HG02973 (cell line): Measurements from ENCODE around the gene PPM1H.
"Not testable (repeated sequence)": the region's sequence is repeated elsewhere in the genome, so short reads cannot be mapped to it uniquely, and the experiment has no call there.

ENCODE experiments used
- ATAC-seq: cut with Tn5 transposase; IDR thresholded peaks from one replicate; pipeline ENCODE4 v1.9.1; 2021; ENCODE audit warnings: moderate library complexity; ENCODE audit not compliant: unreplicated experiment

The PPM1H gene, protein sequence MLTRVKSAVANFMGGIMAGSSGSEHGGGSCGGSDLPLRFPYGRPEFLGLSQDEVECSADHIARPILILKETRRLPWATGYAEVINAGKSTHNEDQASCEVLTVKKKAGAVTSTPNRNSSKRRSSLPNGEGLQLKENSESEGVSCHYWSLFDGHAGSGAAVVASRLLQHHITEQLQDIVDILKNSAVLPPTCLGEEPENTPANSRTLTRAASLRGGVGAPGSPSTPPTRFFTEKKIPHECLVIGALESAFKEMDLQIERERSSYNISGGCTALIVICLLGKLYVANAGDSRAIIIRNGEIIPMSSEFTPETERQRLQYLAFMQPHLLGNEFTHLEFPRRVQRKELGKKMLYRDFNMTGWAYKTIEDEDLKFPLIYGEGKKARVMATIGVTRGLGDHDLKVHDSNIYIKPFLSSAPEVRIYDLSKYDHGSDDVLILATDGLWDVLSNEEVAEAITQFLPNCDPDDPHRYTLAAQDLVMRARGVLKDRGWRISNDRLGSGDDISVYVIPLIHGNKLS

DNA sequence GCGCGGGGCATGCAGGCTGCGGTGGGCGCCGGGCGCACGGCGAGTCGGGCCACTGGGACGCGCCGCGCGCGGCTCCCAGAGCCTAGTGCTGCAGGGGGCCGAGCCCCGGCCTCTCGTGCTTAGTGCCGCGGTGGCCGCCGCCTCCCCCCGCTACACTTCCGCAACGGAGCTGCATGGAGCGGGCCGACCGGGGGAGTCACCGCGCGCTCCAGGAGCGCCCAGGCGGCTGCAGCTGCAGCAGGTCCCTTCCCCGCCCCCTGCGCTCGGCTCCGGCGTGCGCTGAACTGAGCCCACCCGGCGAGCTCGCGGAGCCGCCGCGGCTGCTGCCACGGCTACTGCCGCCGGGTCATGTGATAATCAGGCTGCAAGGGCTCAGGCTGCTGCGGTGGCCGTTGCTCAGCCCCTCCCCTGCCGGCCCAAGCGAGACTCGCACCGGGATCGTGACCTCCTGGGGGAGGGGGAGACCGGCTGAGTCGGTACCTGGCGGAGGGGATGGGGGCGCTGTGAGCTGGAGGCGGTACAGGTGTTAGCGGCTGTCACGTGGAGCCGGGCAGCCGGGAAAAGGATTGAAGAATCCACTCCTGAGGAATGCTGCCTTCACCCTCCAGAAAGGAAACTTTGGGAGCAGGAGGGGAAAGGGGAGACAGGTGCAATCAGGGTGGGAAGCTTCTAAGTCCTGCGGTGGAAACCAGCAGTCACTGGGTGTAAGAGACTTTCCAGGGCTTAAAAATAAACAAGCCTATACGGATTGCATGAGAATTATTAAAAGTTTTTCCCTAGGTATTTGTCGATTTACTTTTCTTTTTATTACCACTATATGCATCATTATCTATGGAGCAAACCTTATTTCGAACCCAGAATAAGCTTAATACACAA, at the start of gene PPM1H:
TSS of gene PPM1H (minus strand) at position 352 of the 876 bp plus-strand sequence. CDS start 414 bp downstream, outside the sequence.
- peak; percentile 75 for ATAC-seq

DNA sequence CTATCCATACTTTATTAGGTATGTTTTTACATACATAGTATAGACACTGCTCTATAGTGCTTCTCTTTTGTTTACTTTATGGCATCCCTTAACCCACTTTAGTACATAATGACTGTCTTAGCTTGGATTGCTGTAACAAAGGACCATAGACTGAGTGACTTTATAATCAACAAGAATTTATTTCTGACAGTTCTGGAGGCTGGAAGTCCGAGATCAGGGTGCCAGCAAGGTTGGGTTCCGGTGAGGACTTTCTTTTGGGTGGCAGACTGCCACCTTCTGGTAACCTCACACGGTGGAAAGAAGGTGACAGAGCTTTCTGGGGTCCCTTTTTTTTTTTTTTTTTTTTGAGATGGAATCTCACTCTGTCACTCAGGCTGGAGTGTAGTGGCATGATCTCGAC, 48.6 kb upstream of the PPM1H start:
- ATAC-seq = no peak

DNA sequence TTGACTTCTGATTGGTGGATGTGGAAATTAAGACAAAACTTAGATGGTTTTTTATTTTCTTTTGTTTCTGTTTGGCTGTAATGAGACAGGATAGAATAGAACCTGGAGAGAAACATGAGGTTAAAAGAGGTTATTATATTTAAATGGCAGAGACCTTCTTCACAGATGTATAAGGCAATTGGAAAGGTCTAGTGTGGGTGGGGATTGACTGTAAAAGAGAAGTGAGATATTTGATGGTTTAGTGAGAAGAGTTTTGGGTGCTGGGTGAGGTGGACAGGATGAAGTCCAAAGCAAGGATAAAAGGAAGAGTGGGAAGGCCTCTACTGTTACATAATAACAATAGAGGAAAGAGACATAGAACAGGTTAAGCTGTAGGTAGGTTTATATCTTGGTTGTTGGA, 43.8 kb upstream of the PPM1H start:
- ATAC-seq = no peak

DNA sequence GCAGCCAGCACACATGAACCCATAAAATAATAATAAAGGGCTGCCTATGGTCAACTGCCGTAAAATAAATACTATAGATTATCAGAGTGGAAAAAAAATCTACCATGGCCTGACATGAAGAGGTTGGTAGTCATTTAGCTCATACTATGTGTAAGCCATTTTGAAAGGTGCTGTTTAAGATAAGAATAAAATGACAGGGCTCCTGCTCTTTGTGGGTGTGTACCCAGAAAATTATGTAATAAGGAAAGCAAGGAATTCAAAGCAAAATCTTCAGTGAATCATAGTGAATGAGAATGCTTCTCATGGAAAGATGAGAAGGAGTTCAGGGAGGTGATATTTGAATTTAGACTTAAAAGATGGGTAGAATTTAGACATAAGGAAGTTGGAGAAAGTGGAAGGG, 42.9 kb upstream of the PPM1H start:
- ATAC-seq = no peak

DNA sequence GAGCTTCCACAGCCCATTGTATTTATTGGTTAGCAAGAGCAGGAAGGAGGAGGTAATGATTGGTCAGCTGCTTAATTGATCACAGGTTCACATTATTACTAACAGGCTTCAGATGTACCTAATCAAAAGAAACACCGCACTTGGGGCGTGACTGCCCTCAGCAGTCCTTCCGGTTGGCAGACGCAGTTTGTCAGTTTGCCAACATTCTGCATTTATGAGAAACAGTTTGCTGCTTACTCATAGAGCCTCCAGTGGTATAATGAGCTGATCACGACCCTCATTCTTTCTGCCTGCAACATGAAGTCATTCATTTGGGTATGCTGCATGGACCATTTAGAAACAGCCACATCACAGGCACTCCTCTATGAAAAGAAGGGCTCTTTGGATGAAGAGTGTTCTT, 42.5 kb upstream of the PPM1H start:
- no peak for ATAC-seq

DNA sequence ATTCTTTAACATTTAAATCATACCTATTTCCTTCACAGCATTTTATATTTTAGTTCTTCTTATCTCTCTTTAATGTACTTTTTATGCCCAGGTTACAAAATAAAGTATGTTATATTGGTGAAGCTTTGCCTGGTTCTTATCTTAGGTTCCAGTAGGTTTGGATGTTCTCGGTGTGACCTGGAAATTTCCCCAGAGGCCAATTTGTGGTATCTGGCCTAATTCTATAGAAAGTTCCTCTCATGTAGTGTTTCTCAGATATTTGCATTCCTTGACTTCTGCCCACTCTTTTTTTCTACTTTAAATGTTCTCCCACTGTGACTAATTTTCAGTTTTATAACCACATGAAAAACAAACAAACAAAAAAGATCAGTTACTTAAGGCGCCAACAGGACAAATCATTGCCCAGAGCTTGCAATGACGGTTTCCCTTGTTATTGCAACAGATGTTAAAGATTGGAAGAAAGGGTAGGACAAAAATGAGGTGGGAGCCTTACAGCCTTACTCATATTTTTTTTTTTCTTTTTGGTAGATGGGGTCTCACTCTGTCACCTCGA, 41.2 kb upstream of the PPM1H start:
- ATAC-seq = no peak

DNA sequence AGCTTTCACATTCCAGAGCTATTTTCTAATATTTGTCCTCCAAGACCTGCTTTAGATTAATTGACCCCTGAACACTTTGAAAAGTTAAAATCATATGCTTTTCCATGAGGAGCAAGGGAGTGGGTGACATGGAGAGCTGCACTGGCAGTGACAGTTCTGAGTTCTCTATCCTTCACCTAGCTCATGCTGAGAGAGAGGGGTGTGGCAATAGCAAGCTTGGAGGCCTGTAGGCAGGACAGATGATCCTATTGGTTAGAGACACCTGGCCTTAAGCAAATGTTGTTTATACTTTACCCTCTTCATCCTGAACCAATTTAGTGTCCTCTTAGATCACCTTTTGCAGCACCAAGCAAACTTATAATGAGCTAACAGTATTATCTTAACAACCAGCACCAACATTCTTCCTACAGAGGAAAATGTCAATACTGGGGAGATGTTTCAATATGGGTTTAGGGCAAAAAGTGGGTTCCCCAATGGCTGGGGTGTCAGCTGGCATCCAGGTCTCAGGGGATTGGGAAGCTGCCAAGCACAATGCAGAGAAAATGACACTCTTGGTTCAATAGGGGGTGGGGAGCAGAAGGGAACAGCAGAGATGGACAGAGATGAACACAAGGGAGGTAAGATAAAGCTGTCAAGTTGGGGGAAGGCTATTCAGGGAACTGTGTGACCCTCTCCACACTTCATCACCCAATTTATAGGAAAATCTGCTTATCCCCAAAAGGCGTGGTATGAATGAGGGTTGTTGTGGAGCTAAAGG, 37.0 kb upstream of the PPM1H start:
- no peak for ATAC-seq

DNA sequence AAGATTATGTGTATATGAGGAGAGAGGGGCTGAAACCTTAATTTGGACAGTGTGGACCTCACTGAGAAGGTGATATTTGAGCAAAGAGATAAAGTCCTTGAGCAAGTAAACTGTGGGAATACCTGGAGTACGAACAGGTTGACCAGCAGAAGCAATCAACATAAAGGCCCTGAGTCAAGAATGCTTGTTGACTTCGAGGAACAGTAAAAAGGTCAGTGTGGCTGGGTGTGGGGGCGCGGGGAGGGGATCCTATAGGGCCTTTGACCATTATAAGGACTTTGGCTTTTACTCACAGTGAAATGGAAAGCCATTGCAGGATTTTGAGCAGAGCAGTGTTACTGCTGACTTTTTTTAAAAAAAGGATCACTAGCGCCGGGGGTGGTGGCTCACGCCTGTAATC, 34.7 kb upstream of the PPM1H start:
- no peak for ATAC-seq

DNA sequence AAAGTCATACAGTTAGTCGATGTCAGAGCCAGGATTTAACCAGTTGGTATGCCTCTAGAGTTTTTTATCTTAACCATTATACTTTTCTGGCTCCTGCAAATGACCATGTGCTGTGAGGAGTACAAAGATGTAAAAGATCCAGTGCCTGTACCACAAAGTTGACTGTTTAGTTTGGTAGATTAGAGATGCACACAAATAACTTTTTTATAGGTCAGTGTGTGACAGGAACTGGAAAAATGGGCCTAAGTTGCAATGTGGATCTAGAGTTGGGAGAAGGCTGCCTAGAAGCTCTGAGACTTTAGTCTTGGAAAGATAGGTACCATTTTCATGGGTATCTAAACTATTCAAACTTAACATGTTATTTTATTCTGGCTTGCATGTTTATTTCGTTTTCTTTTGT, 32.8 kb upstream of the PPM1H start:
- ATAC-seq = no peak

DNA sequence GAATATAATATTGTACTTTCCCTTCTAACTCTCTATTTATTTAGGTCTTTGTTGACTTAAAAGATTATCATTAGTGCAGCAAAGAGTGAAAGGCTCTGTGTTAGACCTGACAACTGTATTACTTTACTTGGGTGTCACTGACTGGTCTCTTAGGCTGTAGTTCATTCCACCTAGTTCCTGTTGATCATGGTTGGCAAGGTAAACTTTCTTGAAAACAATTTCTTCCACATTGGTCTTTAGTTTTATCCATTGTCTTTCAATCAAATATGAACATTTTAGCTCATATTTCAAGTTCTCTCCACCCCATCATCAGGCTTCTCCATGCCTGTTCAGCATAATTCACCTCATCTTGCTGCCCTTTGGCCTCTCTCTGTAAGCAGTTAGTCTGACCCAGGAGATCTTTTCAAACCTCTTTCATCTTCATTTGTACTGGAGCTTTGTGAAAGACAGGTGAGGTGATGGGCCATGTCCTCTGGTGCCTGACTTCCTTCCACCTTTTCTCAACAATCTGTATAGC, 32.1 kb upstream of the PPM1H start:
- no peak for ATAC-seq

DNA sequence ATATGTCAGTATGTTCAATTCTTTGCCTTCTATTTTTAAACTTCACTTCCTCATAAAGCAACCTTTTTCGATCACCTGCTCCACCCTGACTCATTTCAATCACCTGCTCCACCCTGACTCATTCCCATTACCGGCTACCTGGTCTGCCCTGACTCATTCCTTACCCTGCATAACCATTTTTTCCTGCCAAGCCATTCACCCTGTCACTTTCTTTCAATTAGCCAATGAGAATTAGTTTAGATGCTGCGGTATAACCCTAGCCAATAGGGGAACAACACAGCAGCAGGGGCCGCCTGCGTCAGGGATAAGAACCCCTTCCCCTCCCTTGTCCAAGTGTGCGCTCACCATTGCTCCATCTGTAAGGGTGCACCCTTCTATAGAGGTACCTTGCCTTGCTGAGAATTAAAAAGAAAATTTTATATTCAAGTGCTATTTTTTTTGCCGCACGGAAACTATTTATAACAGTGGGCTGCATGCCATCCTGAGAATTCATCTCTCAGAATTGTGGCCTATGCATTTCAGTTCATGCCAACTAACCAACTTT, 31.6 kb upstream of the PPM1H start:
- ATAC-seq = peak; percentile 48

DNA sequence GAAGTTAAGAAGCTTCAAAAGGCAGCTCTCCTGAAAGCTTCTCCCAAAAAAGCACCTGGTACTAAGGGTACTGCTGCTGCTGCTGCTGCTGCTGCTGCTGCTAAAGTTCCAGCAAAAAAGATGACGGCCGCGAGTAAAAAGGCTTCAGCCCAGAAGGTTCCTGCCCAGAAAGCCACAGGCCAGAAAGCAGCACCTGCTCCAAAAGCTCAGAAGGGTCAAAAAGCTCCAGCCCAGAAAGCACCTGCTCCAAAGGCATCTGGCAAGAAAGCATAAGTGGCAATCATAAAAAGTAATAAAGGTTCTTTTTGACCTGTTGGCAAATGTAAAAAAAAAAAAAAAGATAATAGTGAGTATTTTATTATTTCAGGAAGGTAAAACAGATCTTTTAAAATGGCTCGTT, 30.8 kb upstream of the PPM1H start:
- not testable (repeated sequence) for ATAC-seq

DNA sequence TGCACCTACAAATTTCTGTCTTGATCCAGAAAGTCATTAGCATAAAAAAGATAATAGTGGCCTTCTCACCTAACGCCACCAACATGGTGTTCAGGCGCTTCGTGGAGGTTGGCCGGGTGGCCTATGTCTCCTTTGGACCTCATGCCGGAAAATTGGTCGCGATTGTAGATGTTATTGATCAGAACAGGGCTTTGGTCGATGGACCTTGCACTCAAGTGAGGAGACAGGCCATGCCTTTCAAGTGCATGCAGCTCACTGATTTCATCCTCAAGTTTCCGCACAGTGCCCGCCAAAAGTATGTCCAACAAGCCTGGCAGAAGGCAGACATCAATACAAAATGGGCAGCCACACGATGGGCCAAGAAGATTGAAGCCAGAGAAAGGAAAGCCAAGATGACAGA, 30.3 kb upstream of the PPM1H start:
- not testable (repeated sequence) for ATAC-seq

DNA sequence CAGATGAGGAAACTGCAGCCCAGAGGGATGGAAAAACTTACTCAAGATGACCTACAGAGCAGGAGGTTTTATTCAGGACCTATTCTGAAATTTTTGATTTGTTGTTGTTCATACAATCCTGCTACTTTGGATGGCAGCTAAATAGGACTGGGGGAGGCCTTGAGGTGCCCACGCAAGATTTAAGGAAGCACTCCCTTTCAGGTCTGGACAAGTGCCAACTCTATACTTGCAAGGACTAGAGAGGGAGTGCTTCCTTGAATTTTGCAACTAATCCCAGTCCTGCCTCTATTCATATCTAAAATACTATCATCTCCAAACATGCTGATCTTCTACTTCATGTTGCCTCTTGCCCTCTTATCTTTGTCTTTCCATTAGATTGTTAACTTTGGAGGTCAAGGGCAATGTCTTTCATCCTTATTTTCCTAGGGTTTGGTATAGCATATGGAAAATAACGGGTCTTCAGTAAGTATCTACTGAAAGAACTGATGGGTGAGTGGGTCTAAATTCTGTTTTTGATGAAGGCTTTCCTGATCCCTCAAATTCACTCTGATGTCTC, 28.6 kb upstream of the PPM1H start:
- no peak for ATAC-seq

DNA sequence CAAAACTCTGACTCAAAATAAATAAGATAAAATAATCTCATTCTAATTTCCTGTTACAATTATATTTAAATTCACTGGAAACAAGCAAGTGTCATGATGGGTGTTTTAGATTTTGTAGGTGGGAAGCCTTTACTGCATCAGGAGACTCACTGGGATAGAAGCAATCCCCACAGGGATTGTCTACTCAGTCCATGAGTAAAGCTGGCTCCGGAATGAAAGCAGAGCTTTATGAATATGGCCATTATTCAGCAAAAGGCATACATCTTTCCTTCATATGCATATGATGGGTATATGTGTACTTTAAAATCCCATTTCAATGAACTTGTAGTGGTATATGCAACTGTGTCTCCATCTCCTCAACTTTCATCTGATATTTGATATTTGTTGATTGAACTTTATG, 25.4 kb upstream of the PPM1H start:
- no peak for ATAC-seq

DNA sequence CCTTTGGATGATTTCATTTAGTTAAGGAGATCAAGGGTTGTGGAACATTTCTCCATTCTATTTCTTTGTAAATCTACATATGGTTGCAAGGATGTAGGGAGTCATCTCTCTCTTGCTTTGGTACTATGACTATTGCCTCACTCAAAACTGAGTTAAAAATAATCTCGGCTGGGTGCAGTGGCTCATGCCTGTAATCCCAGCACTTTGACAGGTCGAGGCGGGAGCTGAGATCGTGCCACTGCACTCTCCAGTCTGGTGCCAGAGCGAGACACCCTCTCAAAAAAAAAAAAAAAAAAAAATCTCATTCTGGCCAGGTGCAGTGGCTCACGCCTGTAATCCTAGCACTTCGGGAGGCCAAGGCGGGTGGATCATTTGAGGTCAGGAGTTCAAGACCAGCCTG, 24.8 kb upstream of the PPM1H start:
- ATAC-seq = no peak

DNA sequence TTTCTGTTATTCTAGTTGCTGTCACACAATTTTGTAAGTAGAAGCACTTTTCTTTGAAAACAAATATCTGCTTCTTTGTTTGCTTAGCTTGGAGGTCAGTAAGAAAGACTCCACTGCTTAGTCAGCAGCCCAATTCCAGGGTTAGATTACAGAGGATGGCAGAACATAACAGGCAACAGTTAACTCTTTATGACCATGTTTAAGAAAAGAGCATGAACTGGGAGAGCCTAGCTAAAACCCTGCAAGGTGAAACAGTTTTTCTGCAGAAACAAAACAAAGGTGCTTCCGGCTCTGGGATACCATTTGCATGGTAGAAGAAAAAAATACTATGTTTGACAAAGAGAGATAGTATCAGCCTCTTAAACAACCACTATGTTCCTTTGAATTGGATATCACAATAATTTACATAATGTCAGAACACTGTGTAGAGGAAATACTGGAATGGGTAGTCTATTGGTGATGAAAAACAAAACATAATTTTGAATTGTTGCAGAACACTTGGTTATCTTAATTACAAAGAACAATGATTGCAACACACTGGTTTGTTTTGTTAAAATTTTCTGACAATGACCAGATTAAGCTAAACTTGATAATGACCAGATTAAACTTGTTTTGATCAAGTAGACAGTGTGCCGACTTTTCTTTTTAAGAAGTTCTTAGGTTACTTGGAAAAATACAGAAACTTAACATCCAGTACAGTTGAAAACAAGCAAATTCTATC, 22.4 kb upstream of the PPM1H start:
- no peak for ATAC-seq

DNA sequence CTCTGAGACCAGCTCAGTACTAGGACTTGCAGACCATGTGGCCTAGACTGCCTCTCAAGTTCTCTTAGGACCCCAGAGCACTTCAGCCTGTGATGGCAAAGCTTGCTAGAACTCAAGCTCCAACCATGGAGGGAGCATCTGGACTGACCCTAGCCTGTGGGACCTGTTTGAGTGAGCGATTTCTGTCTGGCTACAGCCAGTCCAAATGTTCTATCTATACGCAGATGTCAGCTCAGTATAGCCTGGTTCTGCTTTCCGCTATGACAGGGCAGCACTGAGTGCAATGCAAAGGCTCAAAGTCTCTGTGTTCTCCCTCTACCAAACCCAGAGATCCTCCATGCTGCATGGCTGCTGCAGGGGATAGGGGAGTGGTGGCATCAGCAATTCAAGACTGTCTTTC, 20.7 kb upstream of the PPM1H start:
- no peak for ATAC-seq

DNA sequence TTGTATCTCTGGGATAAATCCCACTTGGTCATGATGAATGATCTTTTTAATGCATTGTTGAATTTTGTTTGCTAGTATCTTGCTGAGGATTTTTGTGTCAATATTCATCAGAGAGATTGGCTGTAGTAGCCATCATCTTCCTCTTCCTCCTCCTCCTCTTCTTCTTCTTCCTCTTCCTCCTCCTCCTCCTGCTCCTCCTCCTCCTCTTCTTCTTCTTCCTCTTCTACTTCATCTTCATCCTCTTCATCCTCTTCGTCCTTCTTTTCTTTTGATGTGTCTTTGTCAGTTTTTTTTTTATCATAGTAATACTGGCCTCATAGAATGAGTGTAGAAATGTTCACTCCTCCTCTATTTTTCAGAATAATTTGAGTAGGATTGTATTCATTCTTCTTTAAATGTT, 15.4 kb upstream of the PPM1H start:
- no peak for ATAC-seq
